C4-2B (cell line): ENCODE measurements around the gene NAT16.

ENCODE experiments used
- CTCF ChIP-seq: fragments of 450-650 bp; conservative IDR thresholded peaks from 2 replicates; pipeline ENCODE4 v1.5.1; 2017; ENCODE audit warnings: mild to moderate bottlenecking
- ZFX ChIP-seq: fragments of 450-650 bp; IDR thresholded peaks from 2 replicates; pipeline ENCODE4 v1.6.1; 2017

- TF ChIP-seq CTCF (no peak), ZFX (no peak)
Observed at GRCh38 chr7:101124376-101125056, 55.6 kb downstream of the NAT16 start.
